H1 (cell line): ENCODE results near the gene KLF16. TPM values are rescaled to one million over a fixed set of nuclear protein-coding genes. Genes with fewer than 3 reads are reported as not detected.

Source experiments
- GTF2F1 ChIP-seq: IDR thresholded peaks from 2 replicates; pipeline ENCODE4 v1.6.1; 2012; ENCODE audit warnings: low read depth, low read length, improper control_type of control experiment, borderline replicate concordance
- NANOG ChIP-seq: IDR thresholded peaks from 2 replicates; pipeline ENCODE4 v1.6.1; 2011; ENCODE audit warnings: low read length, low read depth, mild to moderate bottlenecking, inconsistent platforms; ENCODE audit not compliant: insufficient read depth, poor library complexity, severe bottlenecking
- RXRA ChIP-seq: IDR thresholded peaks from 2 replicates; pipeline ENCODE4 v1.6.1; 2011; ENCODE audit warnings: low read depth, mild to moderate bottlenecking, low read length, moderate library complexity; ENCODE audit not compliant: insufficient read depth
- TEAD4 ChIP-seq: IDR thresholded peaks from 2 replicates; pipeline ENCODE4 v1.6.1; 2012; ENCODE audit warnings: low read depth, low read length, inconsistent platforms, mixed read lengths
- polyA plus RNA-seq, 7 experiments: library from polyadenylated mRNA; depleted of rRNA in 3 of 7; stranded (reverse) in 5 of 7; unstranded in 2 of 7; fragments of >200 nt in 5 of 7; fragments of 200-250 nt in 2 of 7; gene quantifications; 1 replicate in 5 of 7; 2 replicates in 1 of 7; 4 replicates in 1 of 7; pipeline versions ENCODE4 v1.2.1 to v1.2.3, GENCODE V29; 2011 to 2013; ENCODE audit warnings: missing spikeins in 2 of 7, mixed read lengths in 2 of 7
- total RNA-seq: library from RNA; stranded (reverse); fragmentation: NEBNext Ultra II Directional; extraction: Animal tissue kit (Norgen Biotek cat#: 25700); gene quantifications from 2 replicates; pipeline ENCODE4 v1.2.1, GENCODE V29; 2021
- TF ChIP-seq, protein P1 (sequence below): fragments of 300-600 bp; sonication (generic); IDR thresholded peaks from 2 replicates; pipeline ENCODE4 v1.7.1; 2012; ENCODE audit warnings: low read length, moderate library complexity, mild to moderate bottlenecking, inconsistent platforms; ENCODE audit not compliant: insufficient replicate concordance

The KLF16 gene
- total and polyA plus RNA-seq, 2 of the 8 experiments (the other 6 are each of a cell fraction or from before 2014, with no cell fraction given): 14.3 to 45.9 TPM

DNA sequence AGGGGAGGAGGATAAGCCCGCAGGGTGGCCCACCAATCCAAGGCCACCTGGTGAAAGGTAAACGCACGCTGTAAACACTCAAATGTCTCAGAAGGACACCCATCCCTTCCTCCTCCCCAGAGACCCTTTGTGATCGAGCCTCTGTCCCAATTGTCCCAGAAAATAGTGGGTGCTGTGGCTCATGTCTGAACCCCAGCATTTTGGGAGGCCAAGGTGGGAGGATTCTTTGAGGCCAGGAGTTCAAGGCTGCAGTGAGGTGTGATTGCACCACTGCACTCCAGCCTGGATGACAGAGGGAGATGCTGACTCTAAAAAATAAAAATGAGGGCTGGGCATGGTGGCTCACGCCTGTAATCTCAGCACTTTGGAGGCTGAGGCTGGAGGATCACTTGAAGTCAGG is 25.0 kb upstream of the KLF16 start (continued):
- TF ChIP-seq, protein P1, sequence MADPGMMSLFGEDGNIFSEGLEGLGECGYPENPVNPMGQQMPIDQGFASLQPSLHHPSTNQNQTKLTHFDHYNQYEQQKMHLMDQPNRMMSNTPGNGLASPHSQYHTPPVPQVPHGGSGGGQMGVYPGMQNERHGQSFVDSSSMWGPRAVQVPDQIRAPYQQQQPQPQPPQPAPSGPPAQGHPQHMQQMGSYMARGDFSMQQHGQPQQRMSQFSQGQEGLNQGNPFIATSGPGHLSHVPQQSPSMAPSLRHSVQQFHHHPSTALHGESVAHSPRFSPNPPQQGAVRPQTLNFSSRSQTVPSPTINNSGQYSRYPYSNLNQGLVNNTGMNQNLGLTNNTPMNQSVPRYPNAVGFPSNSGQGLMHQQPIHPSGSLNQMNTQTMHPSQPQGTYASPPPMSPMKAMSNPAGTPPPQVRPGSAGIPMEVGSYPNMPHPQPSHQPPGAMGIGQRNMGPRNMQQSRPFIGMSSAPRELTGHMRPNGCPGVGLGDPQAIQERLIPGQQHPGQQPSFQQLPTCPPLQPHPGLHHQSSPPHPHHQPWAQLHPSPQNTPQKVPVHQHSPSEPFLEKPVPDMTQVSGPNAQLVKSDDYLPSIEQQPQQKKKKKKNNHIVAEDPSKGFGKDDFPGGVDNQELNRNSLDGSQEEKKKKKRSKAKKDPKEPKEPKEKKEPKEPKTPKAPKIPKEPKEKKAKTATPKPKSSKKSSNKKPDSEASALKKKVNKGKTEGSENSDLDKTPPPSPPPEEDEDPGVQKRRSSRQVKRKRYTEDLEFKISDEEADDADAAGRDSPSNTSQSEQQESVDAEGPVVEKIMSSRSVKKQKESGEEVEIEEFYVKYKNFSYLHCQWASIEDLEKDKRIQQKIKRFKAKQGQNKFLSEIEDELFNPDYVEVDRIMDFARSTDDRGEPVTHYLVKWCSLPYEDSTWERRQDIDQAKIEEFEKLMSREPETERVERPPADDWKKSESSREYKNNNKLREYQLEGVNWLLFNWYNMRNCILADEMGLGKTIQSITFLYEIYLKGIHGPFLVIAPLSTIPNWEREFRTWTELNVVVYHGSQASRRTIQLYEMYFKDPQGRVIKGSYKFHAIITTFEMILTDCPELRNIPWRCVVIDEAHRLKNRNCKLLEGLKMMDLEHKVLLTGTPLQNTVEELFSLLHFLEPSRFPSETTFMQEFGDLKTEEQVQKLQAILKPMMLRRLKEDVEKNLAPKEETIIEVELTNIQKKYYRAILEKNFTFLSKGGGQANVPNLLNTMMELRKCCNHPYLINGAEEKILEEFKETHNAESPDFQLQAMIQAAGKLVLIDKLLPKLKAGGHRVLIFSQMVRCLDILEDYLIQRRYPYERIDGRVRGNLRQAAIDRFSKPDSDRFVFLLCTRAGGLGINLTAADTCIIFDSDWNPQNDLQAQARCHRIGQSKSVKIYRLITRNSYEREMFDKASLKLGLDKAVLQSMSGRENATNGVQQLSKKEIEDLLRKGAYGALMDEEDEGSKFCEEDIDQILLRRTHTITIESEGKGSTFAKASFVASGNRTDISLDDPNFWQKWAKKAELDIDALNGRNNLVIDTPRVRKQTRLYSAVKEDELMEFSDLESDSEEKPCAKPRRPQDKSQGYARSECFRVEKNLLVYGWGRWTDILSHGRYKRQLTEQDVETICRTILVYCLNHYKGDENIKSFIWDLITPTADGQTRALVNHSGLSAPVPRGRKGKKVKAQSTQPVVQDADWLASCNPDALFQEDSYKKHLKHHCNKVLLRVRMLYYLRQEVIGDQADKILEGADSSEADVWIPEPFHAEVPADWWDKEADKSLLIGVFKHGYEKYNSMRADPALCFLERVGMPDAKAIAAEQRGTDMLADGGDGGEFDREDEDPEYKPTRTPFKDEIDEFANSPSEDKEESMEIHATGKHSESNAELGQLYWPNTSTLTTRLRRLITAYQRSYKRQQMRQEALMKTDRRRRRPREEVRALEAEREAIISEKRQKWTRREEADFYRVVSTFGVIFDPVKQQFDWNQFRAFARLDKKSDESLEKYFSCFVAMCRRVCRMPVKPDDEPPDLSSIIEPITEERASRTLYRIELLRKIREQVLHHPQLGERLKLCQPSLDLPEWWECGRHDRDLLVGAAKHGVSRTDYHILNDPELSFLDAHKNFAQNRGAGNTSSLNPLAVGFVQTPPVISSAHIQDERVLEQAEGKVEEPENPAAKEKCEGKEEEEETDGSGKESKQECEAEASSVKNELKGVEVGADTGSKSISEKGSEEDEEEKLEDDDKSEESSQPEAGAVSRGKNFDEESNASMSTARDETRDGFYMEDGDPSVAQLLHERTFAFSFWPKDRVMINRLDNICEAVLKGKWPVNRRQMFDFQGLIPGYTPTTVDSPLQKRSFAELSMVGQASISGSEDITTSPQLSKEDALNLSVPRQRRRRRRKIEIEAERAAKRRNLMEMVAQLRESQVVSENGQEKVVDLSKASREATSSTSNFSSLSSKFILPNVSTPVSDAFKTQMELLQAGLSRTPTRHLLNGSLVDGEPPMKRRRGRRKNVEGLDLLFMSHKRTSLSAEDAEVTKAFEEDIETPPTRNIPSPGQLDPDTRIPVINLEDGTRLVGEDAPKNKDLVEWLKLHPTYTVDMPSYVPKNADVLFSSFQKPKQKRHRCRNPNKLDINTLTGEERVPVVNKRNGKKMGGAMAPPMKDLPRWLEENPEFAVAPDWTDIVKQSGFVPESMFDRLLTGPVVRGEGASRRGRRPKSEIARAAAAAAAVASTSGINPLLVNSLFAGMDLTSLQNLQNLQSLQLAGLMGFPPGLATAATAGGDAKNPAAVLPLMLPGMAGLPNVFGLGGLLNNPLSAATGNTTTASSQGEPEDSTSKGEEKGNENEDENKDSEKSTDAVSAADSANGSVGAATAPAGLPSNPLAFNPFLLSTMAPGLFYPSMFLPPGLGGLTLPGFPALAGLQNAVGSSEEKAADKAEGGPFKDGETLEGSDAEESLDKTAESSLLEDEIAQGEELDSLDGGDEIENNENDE: no peak
- TF ChIP-seq GTF2F1 (no peak), RXRA (no peak), NANOG (no peak), TEAD4 (no peak)
- TF ChIP-seq, all 59 proteins: peak for 0
